Smooth muscle cell (in vitro differentiated cells): Measurements from ENCODE around the gene CD96. TPM values are rescaled to one million over a fixed set of nuclear protein-coding genes. Genes with fewer than 3 reads are reported as not detected.
"Not testable (repeated sequence)": the region's sequence is repeated elsewhere in the genome, so short reads cannot be mapped to it uniquely, and the experiment has no call there.

Experiments used
- DNase-seq: peaks from one replicate; lab custom pipeline; 2025; ENCODE audit not compliant: unreplicated experiment; lab: John Stamatoyannopoulos, UW
- H2AFZ ChIP-seq: fragments of 200-600 bp; sonication (generic); 2 replicates; pipeline ENCODE4 v1.6.0; 2016; ENCODE audit warnings: antibody characterized with exemption, low read depth, mild to moderate bottlenecking
- H3F3A ChIP-seq: fragments of 200-600 bp; sonication (generic); 2 replicates; pipeline ENCODE4 v1.6.0; 2017; ENCODE audit warnings: antibody characterized with exemption, low read depth
- H3K27ac ChIP-seq: fragments of 200-600 bp; sonication (generic); 2 replicates; pipeline ENCODE4 v1.5.1; 2016; ENCODE audit warnings: low read depth, mild to moderate bottlenecking
- H3K27me3 ChIP-seq: fragments of 200-600 bp; sonication (generic); 2 replicates; pipeline ENCODE4 v1.6.1; 2016; ENCODE audit warnings: low read depth, mild to moderate bottlenecking
- H3K36me3 ChIP-seq: fragments of 200-600 bp; sonication (generic); 2 replicates; pipeline ENCODE4 v1.5.1; 2016; ENCODE audit warnings: low read depth
- H3K4me1 ChIP-seq: fragments of 200-600 bp; sonication (generic); 2 replicates; pipeline ENCODE4 v1.5.1; 2016; ENCODE audit warnings: low read depth
- H3K4me2 ChIP-seq: fragments of 200-600 bp; sonication (generic); 2 replicates; pipeline ENCODE4 v1.6.0; 2016; ENCODE audit warnings: mild to moderate bottlenecking
- H3K4me3 ChIP-seq: fragments of 200-600 bp; sonication (generic); 2 replicates; pipeline ENCODE4 v1.5.1; 2016; ENCODE audit warnings: mild to moderate bottlenecking
- H3K79me2 ChIP-seq: fragments of 200-600 bp; sonication (generic); 2 replicates; pipeline ENCODE4 v1.6.0; 2016; ENCODE audit warnings: low read depth, mild to moderate bottlenecking
- H3K9ac ChIP-seq: fragments of 200-600 bp; sonication (generic); 2 replicates; pipeline ENCODE4 v1.6.0; 2016; ENCODE audit warnings: low read depth
- H3K9me3 ChIP-seq: fragments of 200-600 bp; sonication (generic); replicated peaks from 2 replicates; pipeline ENCODE4 v1.5.1; 2016; ENCODE audit warnings: low read depth
- H4K20me1 ChIP-seq: fragments of 200-600 bp; sonication (generic); 2 replicates; pipeline ENCODE4 v1.6.0; 2016; ENCODE audit warnings: low read depth
- WGBS: methylation state at CpG from one replicate; pipeline ENCODE4 v1.1.7; 2016; ENCODE audit warnings: low lambda C conversion rate; 5-methylcytosine and 5-hydroxymethylcytosine counted together
- polyA plus RNA-seq: library from polyadenylated mRNA; unstranded; fragments of >200 nt; fragmentation: Nextera tagmentation; extraction: Ambion mirVana; gene quantifications from 2 replicates; pipeline ENCODE4 v1.2.1, GENCODE V29; 2016
- total RNA-seq: library from RNA; depleted of rRNA; stranded (reverse); fragments of >200 nt; gene quantifications from 2 replicates; pipeline ENCODE4 v1.2.3, GENCODE V29; 2014
- TF ChIP-seq, protein P1 (sequence below): fragments of 200-600 bp; sonication (generic); IDR thresholded peaks from 2 replicates; pipeline ENCODE4 v1.5.1; 2017; ENCODE audit warnings: borderline replicate concordance, mild to moderate bottlenecking, antibody characterized with exemption; ENCODE audit not compliant: insufficient read depth, poor library complexity, severe bottlenecking

The CD96 gene
- total and polyA plus RNA-seq, 2 experiments from 2014 or later = 0.09 to 0.46 TPM

DNA sequence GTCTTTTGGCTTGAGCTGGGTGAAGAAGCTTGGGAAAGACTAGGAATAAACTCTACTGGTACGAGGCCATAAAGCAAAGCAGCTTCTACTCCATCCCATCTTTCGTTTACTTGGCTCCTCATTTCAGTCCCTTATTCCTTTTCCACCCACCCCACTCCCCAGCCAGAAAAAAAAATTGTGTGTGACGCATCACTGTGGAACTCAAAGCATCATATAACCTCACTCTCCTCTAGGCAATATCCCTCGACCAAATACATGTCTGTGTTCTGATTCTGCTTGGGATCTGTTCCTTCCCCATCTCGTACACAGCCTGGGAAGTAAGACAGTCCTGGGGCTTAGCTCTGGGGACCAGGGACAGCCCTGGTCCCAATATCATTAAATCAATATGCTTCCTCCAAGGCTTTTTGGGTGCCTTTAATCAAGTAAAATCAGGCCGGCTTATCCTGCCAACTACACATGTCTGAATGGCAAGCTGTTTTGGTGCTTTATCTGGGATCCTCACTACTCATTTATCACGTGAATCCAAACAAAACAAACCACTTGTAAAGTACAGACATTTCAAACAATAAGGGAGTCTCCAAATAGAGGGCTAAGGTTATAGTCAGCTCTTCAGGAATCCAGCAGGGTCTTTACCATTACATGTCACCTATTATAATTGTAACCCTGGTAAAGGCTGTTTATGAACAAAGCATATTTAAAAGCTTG lies 128.1 kb downstream of the CD96 start:
- WGBS = 26% methylated on average over 7 of the region's 7 CpGs

DNA sequence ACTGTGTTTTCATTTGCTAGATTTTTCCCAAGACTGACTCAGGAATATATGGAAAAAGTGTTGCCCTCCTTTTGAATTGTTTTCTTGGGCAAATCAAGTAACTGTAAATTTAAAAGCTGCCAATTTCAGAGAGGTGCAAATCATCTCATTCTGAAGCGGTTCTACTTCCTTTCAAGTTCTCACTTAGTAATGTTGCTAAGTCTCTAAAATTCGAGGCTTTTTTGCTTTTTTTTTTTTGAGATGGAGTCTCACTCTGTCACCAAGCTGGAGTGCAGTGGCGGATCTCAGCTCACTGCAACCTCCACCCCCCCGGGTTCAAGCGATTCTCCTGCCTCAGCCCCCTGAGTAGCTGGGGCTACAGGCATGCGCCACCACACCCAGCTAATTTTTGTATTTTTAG lies 130.5 kb downstream of the CD96 start:
- not testable (repeated sequence) for H3K4me1 ChIP-seq, H2AFZ ChIP-seq
- WGBS = 88% methylated on average over 6 of the region's 6 CpGs

More for the DNA sequence above, 128.1 kb downstream of the CD96 start:
- DNase-seq = no peak
- no peaks in the 10 kb centered on the region for H3K36me3 ChIP-seq
- H3K4me2 ChIP-seq = peak overlapping the region; percentile 53
- peak overlapping the region; percentile 58 for H2AFZ ChIP-seq
- TF ChIP-seq, protein P1, sequence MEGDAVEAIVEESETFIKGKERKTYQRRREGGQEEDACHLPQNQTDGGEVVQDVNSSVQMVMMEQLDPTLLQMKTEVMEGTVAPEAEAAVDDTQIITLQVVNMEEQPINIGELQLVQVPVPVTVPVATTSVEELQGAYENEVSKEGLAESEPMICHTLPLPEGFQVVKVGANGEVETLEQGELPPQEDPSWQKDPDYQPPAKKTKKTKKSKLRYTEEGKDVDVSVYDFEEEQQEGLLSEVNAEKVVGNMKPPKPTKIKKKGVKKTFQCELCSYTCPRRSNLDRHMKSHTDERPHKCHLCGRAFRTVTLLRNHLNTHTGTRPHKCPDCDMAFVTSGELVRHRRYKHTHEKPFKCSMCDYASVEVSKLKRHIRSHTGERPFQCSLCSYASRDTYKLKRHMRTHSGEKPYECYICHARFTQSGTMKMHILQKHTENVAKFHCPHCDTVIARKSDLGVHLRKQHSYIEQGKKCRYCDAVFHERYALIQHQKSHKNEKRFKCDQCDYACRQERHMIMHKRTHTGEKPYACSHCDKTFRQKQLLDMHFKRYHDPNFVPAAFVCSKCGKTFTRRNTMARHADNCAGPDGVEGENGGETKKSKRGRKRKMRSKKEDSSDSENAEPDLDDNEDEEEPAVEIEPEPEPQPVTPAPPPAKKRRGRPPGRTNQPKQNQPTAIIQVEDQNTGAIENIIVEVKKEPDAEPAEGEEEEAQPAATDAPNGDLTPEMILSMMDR = no peak
- H3K4me3 ChIP-seq = no peak overlapping the region
- no peaks in the 10 kb centered on the region for H4K20me1 ChIP-seq
- no peaks in the 10 kb centered on the region for H3K4me1 ChIP-seq
- H3K27ac ChIP-seq = peak overlapping the region; percentile 85
- peaks cover 3% of the 10 kb centered on the region for H3F3A ChIP-seq
- no peaks in the 10 kb centered on the region for H3K79me2 ChIP-seq
- no peaks in the 10 kb centered on the region for H3K27me3 ChIP-seq
- H3K9me3 ChIP-seq = no peaks in the 10 kb centered on the region
- peak overlapping the region; percentile 55 for H3K9ac ChIP-seq

DNA sequence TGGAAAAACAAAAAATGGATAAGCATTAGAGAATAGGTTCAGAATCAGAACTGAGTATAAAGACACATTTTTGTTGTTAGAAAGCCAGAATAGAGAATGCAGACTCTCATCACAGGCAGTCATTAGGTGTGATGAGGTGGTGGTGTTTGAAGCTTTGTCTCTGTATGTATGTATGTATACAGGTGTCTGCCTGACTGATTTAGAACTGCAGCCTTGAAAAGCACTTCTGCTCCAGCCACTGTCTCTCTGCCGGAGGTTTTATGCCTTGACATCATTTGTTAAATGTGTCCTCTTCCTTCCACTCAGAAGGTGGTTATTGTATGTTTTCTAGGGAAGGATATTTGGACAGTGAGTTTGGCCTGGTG lies 133.8 kb downstream of the CD96 start:
- DNase-seq = no peak
- H3K27ac ChIP-seq = peak overlapping the region; percentile 28
- WGBS = 55% methylated on average over 1 of the region's 1 CpG

More for the DNA sequence above, 130.5 kb downstream of the CD96 start:
- H4K20me1 ChIP-seq, H3K4me3 ChIP-seq, H3K79me2 ChIP-seq, H3K9me3 ChIP-seq, H3F3A ChIP-seq, H3K27me3 ChIP-seq, DNase-seq, H3K4me2 ChIP-seq, H3K36me3 ChIP-seq, H3K27ac ChIP-seq, H3K9ac ChIP-seq: not testable (repeated sequence)

DNA sequence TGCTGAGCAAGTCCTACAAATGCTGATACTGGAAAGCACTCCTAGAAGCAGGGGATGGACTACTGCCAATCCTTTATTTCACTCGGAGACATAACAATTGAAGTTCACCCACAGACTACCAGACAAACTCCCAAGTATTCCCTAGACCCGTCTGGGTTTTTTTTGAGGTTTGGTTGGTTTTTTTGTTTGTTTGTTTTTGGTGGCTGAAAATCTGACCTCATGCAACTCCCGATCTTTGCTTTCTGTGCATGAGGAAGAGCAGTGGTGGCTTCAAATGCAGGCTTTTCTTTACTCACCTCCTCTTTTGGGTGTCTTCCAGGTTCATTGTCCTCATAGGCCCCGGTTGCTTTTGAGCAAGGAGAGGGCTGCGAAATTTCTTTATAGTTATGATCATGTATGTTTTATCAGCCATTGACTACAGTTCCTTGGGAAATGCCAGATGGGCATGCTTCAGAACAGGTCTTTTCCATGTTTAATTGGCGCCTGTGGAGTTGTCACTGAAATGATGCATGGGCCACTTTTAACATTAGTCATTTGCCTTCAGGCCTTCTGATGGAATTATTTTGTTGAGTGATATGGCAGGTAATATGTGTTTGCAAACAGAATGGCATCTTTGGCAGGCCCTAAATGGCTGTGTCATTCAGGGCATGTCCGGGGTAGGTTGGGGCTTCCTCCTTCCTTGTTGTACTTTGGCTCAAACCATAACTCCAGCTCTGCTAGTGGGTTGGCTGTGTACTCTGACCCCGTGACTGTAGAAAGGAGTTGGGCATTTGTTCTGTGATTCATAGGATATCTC lies 134.4 kb downstream of the CD96 start:
- TF ChIP-seq, protein P1 = no peak
- H3K4me3 ChIP-seq = peak overlapping the region; percentile 74
- H3K9me3 ChIP-seq = no peaks in the 10 kb centered on the region
- WGBS = 60% methylated on average over 8 of the region's 8 CpGs
- H3K36me3 ChIP-seq = no peaks in the 10 kb centered on the region
- H4K20me1 ChIP-seq = no peaks in the 10 kb centered on the region
- H3K4me2 ChIP-seq = peak overlapping the region; percentile 95
- no peak overlapping the region for H2AFZ ChIP-seq
- peaks cover 15% of the 10 kb centered on the region for H3K4me1 ChIP-seq
- peak overlapping the region; percentile 28 for H3K27ac ChIP-seq
- H3K27me3 ChIP-seq = no peaks in the 10 kb centered on the region
- peaks cover 23% of the 10 kb centered on the region for H3K79me2 ChIP-seq
- peak overlapping the region; percentile 19 for H3K9ac ChIP-seq
- no peak for DNase-seq
- H3F3A ChIP-seq = no peaks in the 10 kb centered on the region

More for the DNA sequence above, 133.8 kb downstream of the CD96 start:
- peak overlapping the region; percentile 19 for H3K9ac ChIP-seq
- peak overlapping the region; percentile 74 for H3K4me3 ChIP-seq
- H3K4me1 ChIP-seq = peaks cover 14% of the 10 kb centered on the region
- H3K27me3 ChIP-seq = no peaks in the 10 kb centered on the region
- H3K79me2 ChIP-seq = peaks cover 20% of the 10 kb centered on the region
- no peaks in the 10 kb centered on the region for H3K9me3 ChIP-seq
- no peak overlapping the region for H2AFZ ChIP-seq
- TF ChIP-seq, protein P1 = no peak
- H3K4me2 ChIP-seq = peak overlapping the region; percentile 95
- H3K36me3 ChIP-seq = no peaks in the 10 kb centered on the region
- H3F3A ChIP-seq = no peaks in the 10 kb centered on the region
- no peaks in the 10 kb centered on the region for H4K20me1 ChIP-seq
